OCI-LY1 (cell line): ENCODE data around the gene GP1BB.
"Not testable (repeated sequence)": the region's sequence is repeated elsewhere in the genome, so short reads cannot be mapped to it uniquely, and the experiment has no call there.

ENCODE experiments used
- H2AFZ ChIP-seq: fragments of 200-600 bp; sonication (generic), shearing (Covaris generic); 2 replicates; pipeline ENCODE4 v1.6.0; 2014; ENCODE audit warnings: antibody characterized with exemption, mild to moderate bottlenecking, low read length
- H3F3A ChIP-seq: fragments of 200-600 bp; sonication (generic), shearing (Covaris generic); 2 replicates; pipeline ENCODE4 v1.6.0; 2014; ENCODE audit warnings: mild to moderate bottlenecking, antibody characterized with exemption, low read length, moderate library complexity; ENCODE audit not compliant: insufficient read depth
- H3K27ac ChIP-seq: fragments of 200-600 bp; sonication (generic); 2 replicates; pipeline ENCODE4 v1.5.1; 2014; ENCODE audit warnings: low read length, mixed run types, mild to moderate bottlenecking, low read depth; ENCODE audit not compliant: poor library complexity, severe bottlenecking
- H3K27me3 ChIP-seq: fragments of 200-600 bp; sonication (generic); 2 replicates; pipeline ENCODE4 v1.6.0; 2014; ENCODE audit warnings: antibody characterized with exemption, mild to moderate bottlenecking, low read length, moderate library complexity; ENCODE audit not compliant: insufficient read depth
- H3K36me3 ChIP-seq: fragments of 200-600 bp; sonication (generic); 2 replicates; pipeline ENCODE4 v1.6.1; 2014; ENCODE audit warnings: mild to moderate bottlenecking, antibody characterized with exemption, low read length, moderate library complexity, mixed read lengths; ENCODE audit not compliant: insufficient read depth
- H3K4me1 ChIP-seq: fragments of 200-600 bp; sonication (generic); 2 replicates; pipeline ENCODE4 v1.5.1; 2014; ENCODE audit warnings: mild to moderate bottlenecking, low read length, moderate library complexity; ENCODE audit not compliant: insufficient read depth, severe bottlenecking
- H3K4me2 ChIP-seq: fragments of 200-600 bp; sonication (generic), shearing (Covaris generic); 2 replicates; pipeline ENCODE4 v1.6.1; 2014; ENCODE audit warnings: low read length
- H3K4me3 ChIP-seq: fragments of 200-600 bp; sonication (generic); 2 replicates; pipeline ENCODE4 v1.5.1; 2014; ENCODE audit warnings: low read length, low read depth, mild to moderate bottlenecking, mixed read lengths; ENCODE audit not compliant: poor library complexity, severe bottlenecking
- H3K79me2 ChIP-seq: fragments of 200-600 bp; shearing (Covaris generic); 2 replicates; pipeline ENCODE4 v1.6.1; 2016; ENCODE audit warnings: mixed run types, low read length, mixed read lengths; ENCODE audit not compliant: insufficient read depth
- H3K9ac ChIP-seq: fragments of 200-600 bp; sonication (generic), shearing (Covaris generic); 2 replicates; pipeline ENCODE4 v1.6.1; 2014; ENCODE audit warnings: mild to moderate bottlenecking, low read length, mixed read lengths
- H3K9me2 ChIP-seq: fragments of 200-600 bp; sonication (generic), shearing (Covaris generic); 2 replicates; pipeline ENCODE4 v1.6.1; 2014; ENCODE audit warnings: low read depth, mild to moderate bottlenecking, low read length, mixed read lengths
- H3K9me3 ChIP-seq: fragments of 200-600 bp; shearing (Covaris generic); 2 replicates; pipeline ENCODE4 v1.6.1; 2014; ENCODE audit warnings: low read length, mixed read lengths
- H4K20me1 ChIP-seq: fragments of 200-600 bp; sonication (generic), shearing (Covaris generic); 2 replicates; pipeline ENCODE4 v1.6.0; 2016; ENCODE audit warnings: mild to moderate bottlenecking, low read length; ENCODE audit not compliant: insufficient read depth
- EZH2 ChIP-seq: fragments of 200-600 bp; sonication (generic), shearing (Covaris generic); IDR thresholded peaks from 2 replicates; pipeline ENCODE4 v1.8.0; 2017; ENCODE audit warnings: borderline replicate concordance, mixed run types, mild to moderate bottlenecking, antibody characterized with exemption, low read length, moderate library complexity, mixed read lengths
- TF ChIP-seq, protein P1 (sequence below): fragments of 200-600 bp; sonication (generic), shearing (Covaris generic); IDR thresholded peaks from 2 replicates; pipeline ENCODE4 v1.5.1; 2017; ENCODE audit warnings: mild to moderate bottlenecking, antibody characterized with exemption, low read length, moderate library complexity, mixed read lengths

Gene GP1BB

DNA sequence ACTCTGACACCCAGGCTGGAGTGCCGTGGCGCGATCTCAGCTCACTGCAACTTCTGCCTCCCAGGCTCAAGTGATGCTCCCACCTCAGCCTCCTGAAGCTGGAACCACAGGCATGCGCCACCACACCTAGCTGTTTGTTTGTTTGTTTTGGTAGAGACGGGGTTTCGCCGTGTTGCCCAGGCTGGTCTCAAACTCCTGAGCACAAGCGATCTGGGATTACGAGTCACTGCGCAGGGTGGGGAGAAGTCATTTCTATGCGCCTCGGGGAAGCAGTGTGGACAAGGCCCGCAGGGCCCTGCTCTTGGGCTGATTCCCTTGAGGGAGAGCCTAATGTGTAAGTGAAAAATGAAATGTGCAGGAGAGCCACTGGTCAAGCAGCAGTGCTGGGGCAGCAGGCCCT, 28.6 kb upstream of the GP1BB start:
- no peaks in the 10 kb centered on the region for H3K9me2 ChIP-seq
- H3K4me3 ChIP-seq = no peak overlapping the region
- no peaks in the 10 kb centered on the region for H3F3A ChIP-seq
- no peak overlapping the region for H3K9ac ChIP-seq
- H2AFZ ChIP-seq = no peak overlapping the region
- no peaks in the 10 kb centered on the region for H3K27me3 ChIP-seq
- TF ChIP-seq, protein P1, sequence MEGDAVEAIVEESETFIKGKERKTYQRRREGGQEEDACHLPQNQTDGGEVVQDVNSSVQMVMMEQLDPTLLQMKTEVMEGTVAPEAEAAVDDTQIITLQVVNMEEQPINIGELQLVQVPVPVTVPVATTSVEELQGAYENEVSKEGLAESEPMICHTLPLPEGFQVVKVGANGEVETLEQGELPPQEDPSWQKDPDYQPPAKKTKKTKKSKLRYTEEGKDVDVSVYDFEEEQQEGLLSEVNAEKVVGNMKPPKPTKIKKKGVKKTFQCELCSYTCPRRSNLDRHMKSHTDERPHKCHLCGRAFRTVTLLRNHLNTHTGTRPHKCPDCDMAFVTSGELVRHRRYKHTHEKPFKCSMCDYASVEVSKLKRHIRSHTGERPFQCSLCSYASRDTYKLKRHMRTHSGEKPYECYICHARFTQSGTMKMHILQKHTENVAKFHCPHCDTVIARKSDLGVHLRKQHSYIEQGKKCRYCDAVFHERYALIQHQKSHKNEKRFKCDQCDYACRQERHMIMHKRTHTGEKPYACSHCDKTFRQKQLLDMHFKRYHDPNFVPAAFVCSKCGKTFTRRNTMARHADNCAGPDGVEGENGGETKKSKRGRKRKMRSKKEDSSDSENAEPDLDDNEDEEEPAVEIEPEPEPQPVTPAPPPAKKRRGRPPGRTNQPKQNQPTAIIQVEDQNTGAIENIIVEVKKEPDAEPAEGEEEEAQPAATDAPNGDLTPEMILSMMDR = no peak
- no peak for TF ChIP-seq EZH2
- no peaks in the 10 kb centered on the region for H3K79me2 ChIP-seq
- H3K9me3 ChIP-seq = no peaks in the 10 kb centered on the region
- H3K36me3 ChIP-seq = no peaks in the 10 kb centered on the region
- no peaks in the 10 kb centered on the region for H4K20me1 ChIP-seq
- no peaks in the 10 kb centered on the region for H3K4me1 ChIP-seq
- H3K27ac ChIP-seq = no peak overlapping the region
- H3K4me2 ChIP-seq = no peak overlapping the region

DNA sequence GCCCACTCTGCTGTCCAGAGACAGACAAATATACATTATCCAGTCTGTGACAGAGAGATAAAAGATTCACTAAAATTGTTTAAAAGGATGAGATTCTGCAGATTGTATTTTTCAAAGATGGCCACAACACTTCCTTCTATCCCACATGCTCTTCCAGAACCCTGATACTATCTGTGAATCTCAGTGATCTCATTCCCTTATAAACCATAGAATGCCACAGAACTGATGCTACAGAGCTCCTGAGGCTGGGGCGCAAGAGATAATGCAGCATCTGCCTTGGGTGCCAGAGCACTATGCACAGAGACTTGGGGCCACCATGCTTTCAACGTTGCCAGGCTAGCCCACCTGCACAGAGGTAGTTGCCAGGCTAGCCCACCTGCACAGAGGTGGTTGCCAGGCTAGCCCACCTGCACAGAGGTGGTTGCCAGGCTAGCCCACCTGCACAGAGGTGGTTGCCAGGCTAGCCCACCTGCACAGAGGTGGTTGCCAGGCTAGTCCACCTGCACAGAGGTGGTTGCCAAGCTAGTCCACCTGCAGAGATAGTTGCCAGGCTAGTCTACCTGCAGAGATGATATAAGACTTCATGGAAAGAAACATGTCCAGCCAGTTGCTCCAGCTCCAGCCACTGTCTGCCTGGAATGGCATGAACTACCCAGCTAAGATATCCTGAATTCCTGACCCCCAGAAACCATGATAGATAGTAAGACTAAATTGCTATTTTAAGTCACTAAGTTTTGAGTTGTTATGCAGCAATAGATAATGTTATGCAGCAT, 26.6 kb upstream of the GP1BB start:
- no peaks in the 10 kb centered on the region for H3K9me3 ChIP-seq
- H3K27me3 ChIP-seq = no peaks in the 10 kb centered on the region
- no peaks in the 10 kb centered on the region for H3K79me2 ChIP-seq
- no peak overlapping the region for H3K27ac ChIP-seq
- H4K20me1 ChIP-seq = no peaks in the 10 kb centered on the region
- no peaks in the 10 kb centered on the region for H3K4me1 ChIP-seq
- H2AFZ ChIP-seq = no peak overlapping the region
- H3K4me2 ChIP-seq = no peak overlapping the region
- no peak for TF ChIP-seq EZH2
- TF ChIP-seq, protein P1 = no peak
- H3K4me3 ChIP-seq = no peak overlapping the region
- no peaks in the 10 kb centered on the region for H3K9me2 ChIP-seq
- H3K36me3 ChIP-seq = no peaks in the 10 kb centered on the region
- no peaks in the 10 kb centered on the region for H3F3A ChIP-seq
- H3K9ac ChIP-seq = no peak overlapping the region

DNA sequence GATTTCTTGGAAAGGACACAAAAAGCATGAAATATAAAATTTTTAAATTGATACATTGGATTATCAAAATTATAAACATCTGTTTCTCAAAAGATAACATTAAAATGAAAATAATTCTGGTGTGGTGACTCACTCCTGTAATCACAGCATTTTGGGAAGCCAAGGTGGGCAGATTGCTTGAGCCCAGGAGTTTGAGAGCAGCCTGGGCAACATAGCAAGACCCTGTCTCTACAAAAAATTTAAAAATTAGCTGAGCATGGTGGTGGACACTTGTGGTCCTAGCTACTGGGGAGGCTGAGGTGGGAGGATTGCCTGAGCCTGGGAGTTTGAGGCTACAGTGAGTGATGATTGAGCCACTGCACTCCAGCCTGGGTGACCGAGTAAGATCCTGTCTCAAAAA, 25.5 kb upstream of the GP1BB start:
- H3F3A ChIP-seq, H2AFZ ChIP-seq, H3K9me2 ChIP-seq, H3K9ac ChIP-seq, H3K27me3 ChIP-seq, H3K79me2 ChIP-seq, H3K9me3 ChIP-seq, H3K4me3 ChIP-seq, H3K27ac ChIP-seq, H3K4me1 ChIP-seq, H3K36me3 ChIP-seq, H3K4me2 ChIP-seq, H4K20me1 ChIP-seq: not testable (repeated sequence)
